H9 (cell line): ENCODE data around the gene SNTG2. TPM values are rescaled to one million over a fixed set of nuclear protein-coding genes. Genes with fewer than 3 reads are reported as not detected.

Experiments used
- DNase-seq: peaks from one replicate; pipeline ENCODE4 v3.0.0-alpha.2; 2017
- H2AFZ ChIP-seq: one replicate; pipeline ENCODE4 v1.6.1; 2013; ENCODE audit warnings: mild to moderate bottlenecking, low read length, control low read depth, moderate library complexity
- H2AK5ac ChIP-seq: 2 replicates; pipeline ENCODE4 v1.6.1; 2013; ENCODE audit warnings: low read length, control low read depth, mixed read lengths; ENCODE audit not compliant: insufficient read length
- H2BK120ac ChIP-seq: one replicate; pipeline ENCODE4 v1.6.1; 2013; ENCODE audit warnings: low read depth, mild to moderate bottlenecking, low read length, control low read depth, inconsistent platforms; ENCODE audit not compliant: poor library complexity, severe bottlenecking
- H2BK12ac ChIP-seq: 2 replicates; pipeline ENCODE4 v1.6.1; 2013; ENCODE audit warnings: low read length, control low read depth, mixed read lengths, low read depth; ENCODE audit not compliant: insufficient read length
- H2BK15ac ChIP-seq: 2 replicates; pipeline ENCODE4 v1.6.1; 2013; ENCODE audit warnings: low read depth, low read length, control low read depth
- H2BK20ac ChIP-seq: one replicate; pipeline ENCODE4 v1.6.1; 2013; ENCODE audit warnings: low read depth, mild to moderate bottlenecking, low read length, control low read depth, inconsistent platforms; ENCODE audit not compliant: poor library complexity, severe bottlenecking
- H2BK5ac ChIP-seq: 2 replicates; pipeline ENCODE4 v1.6.1; 2013; ENCODE audit warnings: low read length, control low read depth, mixed read lengths; ENCODE audit not compliant: insufficient read length
- H3K14ac ChIP-seq: 2 replicates; pipeline ENCODE4 v1.6.1; 2013; ENCODE audit warnings: low read length, control low read depth; ENCODE audit not compliant: insufficient read depth
- H3K18ac ChIP-seq: 2 replicates; pipeline ENCODE4 v1.6.1; 2013; ENCODE audit warnings: low read depth, mild to moderate bottlenecking, mixed read lengths, low read length, control low read depth; ENCODE audit not compliant: insufficient read length
- H3K23ac ChIP-seq: 2 replicates; pipeline ENCODE4 v1.6.1; 2013; ENCODE audit warnings: low read length, control low read depth, mixed read lengths, low read depth; ENCODE audit not compliant: insufficient read length
- H3K23me2 ChIP-seq: 2 replicates; pipeline ENCODE4 v1.6.1; 2013; ENCODE audit warnings: low read depth, mild to moderate bottlenecking, mixed read lengths, low read length, control low read depth; ENCODE audit not compliant: insufficient read length, poor library complexity, severe bottlenecking
- H3K27ac ChIP-seq: 2 replicates; pipeline ENCODE4 v1.5.1; 2013; ENCODE audit warnings: low read length, control low read depth, mixed read lengths, low read depth; ENCODE audit not compliant: insufficient read length
- H3K27me3 ChIP-seq: 2 replicates; pipeline ENCODE4 v1.6.1; 2013; ENCODE audit warnings: low read length, control low read depth, inconsistent platforms; ENCODE audit not compliant: insufficient read depth
- H3K4ac ChIP-seq: 2 replicates; pipeline ENCODE4 v1.6.1; 2013; ENCODE audit warnings: low read depth, mild to moderate bottlenecking, control low read depth, inconsistent platforms, low read length, moderate library complexity
- H3K4me1 ChIP-seq: 2 replicates; pipeline ENCODE4 v1.6.1; 2013; ENCODE audit warnings: low read length, control low read depth, inconsistent platforms; ENCODE audit not compliant: insufficient read depth
- H3K4me2 ChIP-seq: 2 replicates; pipeline ENCODE4 v1.6.1; 2013; ENCODE audit warnings: low read length, control low read depth, mixed read lengths; ENCODE audit not compliant: insufficient read length, insufficient read depth
- H3K56ac ChIP-seq: 2 replicates; pipeline ENCODE4 v1.6.1; 2013; ENCODE audit warnings: low read depth, mild to moderate bottlenecking, mixed read lengths, low read length, control low read depth; ENCODE audit not compliant: insufficient read length
- H3K79me1 ChIP-seq: 2 replicates; pipeline ENCODE4 v1.6.1; 2013; ENCODE audit warnings: low read depth, mild to moderate bottlenecking, moderate library complexity, low read length, control low read depth, inconsistent platforms; ENCODE audit not compliant: insufficient read depth, poor library complexity, severe bottlenecking
- H3K79me2 ChIP-seq: 2 replicates; pipeline ENCODE4 v1.6.1; 2013; ENCODE audit warnings: low read length, control low read depth, inconsistent platforms; ENCODE audit not compliant: insufficient read depth
- H3K9ac ChIP-seq: 2 replicates; pipeline ENCODE4 v1.6.1; 2013; ENCODE audit warnings: low read length, control low read depth, mixed read lengths; ENCODE audit not compliant: insufficient read length; ENCODE audit errors: extremely low read depth
- H3K9me3 ChIP-seq: one replicate; pipeline ENCODE4 v1.6.1; 2013; ENCODE audit warnings: low read depth, low read length, inconsistent platforms; ENCODE audit not compliant: control insufficient read depth
- H3T11ph ChIP-seq: one replicate; pipeline ENCODE4 v1.6.1; 2013; ENCODE audit warnings: mild to moderate bottlenecking, low read length, control low read depth, inconsistent platforms
- H4K20me1 ChIP-seq: one replicate; pipeline ENCODE4 v1.6.1; 2013; ENCODE audit not compliant: control insufficient read depth, insufficient read length, insufficient read depth
- H4K5ac ChIP-seq: 2 replicates; pipeline ENCODE4 v1.6.1; 2013; ENCODE audit warnings: low read depth, mild to moderate bottlenecking, mixed read lengths, low read length, control low read depth; ENCODE audit not compliant: insufficient read length
- H4K8ac ChIP-seq: replicated peaks from 2 replicates; pipeline ENCODE4 v1.6.1; 2013; ENCODE audit warnings: low read length, control low read depth, mixed read lengths, low read depth; ENCODE audit not compliant: insufficient read length
- H4K91ac ChIP-seq: 2 replicates; pipeline ENCODE4 v1.6.1; 2013; ENCODE audit warnings: low read depth, mild to moderate bottlenecking, moderate library complexity, mixed read lengths, low read length, control low read depth; ENCODE audit not compliant: insufficient read length
- H3K27ac Mint-ChIP-seq, 3 experiments: 2 replicates in 2 of 3; 3 replicates in 1 of 3; pipeline ENCODE4 v1.8.0; 2020 to 2021; ENCODE audit warnings: mixed read lengths in 3 of 3, mild to moderate bottlenecking in 1 of 3, moderate library complexity in 1 of 3
- H3K27me3 Mint-ChIP-seq: 2 replicates; pipeline ENCODE4 v1.8.0; 2021; ENCODE audit warnings: low read depth, mild to moderate bottlenecking, moderate library complexity, mixed read lengths
- H3K36me3 Mint-ChIP-seq, 3 experiments: 2 replicates in 2 of 3; 3 replicates in 1 of 3; pipeline ENCODE4 v1.8.0; 2020 to 2021; ENCODE audit warnings: low read depth in 3 of 3, mixed read lengths in 3 of 3; ENCODE audit not compliant: insufficient read depth in 1 of 3
- H3K4me1 Mint-ChIP-seq, 2 experiments: 2 replicates each; pipeline ENCODE4 v1.8.0; 2020; ENCODE audit warnings: mixed read lengths in 2 of 2
- H3K4me3 Mint-ChIP-seq, 2 experiments: 2 replicates in 1 of 2; 3 replicates in 1 of 2; pipeline ENCODE4 v1.8.0; 2020 to 2021; ENCODE audit warnings: mild to moderate bottlenecking in 2 of 2, mixed read lengths in 2 of 2, moderate library complexity in 1 of 2
- H3K9me3 Mint-ChIP-seq, 2 experiments: 2 replicates in 1 of 2; 3 replicates in 1 of 2; pipeline ENCODE4 v1.8.0; 2020; ENCODE audit warnings: mild to moderate bottlenecking in 2 of 2, mixed read lengths in 2 of 2, moderate library complexity in 1 of 2
- WGBS: extraction: QIAGEN DNeasy Blood & Tissue Kit; methylation state at CpG from one replicate; pipeline ENCODE4 v1.1.7; 2013; ENCODE audit warnings: missing lambda C conversion rate, low lambda C conversion rate, mixed read lengths; ENCODE audit not compliant: insufficient read length; ENCODE audit errors: extremely low coverage; 5-methylcytosine and 5-hydroxymethylcytosine counted together
- total RNA-seq: library from RNA; stranded (reverse); gene quantifications from 2 replicates; pipeline ENCODE4 v1.2.1, GENCODE V29; 2021
- TF ChIP-seq, protein P1 (sequence below): fragments of 200-600 bp; sonication (generic); conservative IDR thresholded peaks from 3 replicates; pipeline ENCODE4 v1.8.0; 2021; ENCODE audit warnings: antibody characterized with exemption, mild to moderate bottlenecking

SNTG2 gene
- total RNA-seq, 1 experiment from 2014 or later: 13.2 TPM

- H3K27me3 ChIP-seq: no peaks in the 10 kb centered on the region
- H3K27ac ChIP-seq: no peak overlapping the region
- H3K18ac ChIP-seq: no peak overlapping the region
- no peak overlapping the region for H3K14ac ChIP-seq
- no peak overlapping the region for H2AK5ac ChIP-seq
- no peak overlapping the region for H3K23ac ChIP-seq
- no peaks in the 10 kb centered on the region for H3K79me2 ChIP-seq
- no peak overlapping the region for H3K56ac ChIP-seq
- no peak overlapping the region for H4K5ac ChIP-seq
- TF ChIP-seq, protein P1, sequence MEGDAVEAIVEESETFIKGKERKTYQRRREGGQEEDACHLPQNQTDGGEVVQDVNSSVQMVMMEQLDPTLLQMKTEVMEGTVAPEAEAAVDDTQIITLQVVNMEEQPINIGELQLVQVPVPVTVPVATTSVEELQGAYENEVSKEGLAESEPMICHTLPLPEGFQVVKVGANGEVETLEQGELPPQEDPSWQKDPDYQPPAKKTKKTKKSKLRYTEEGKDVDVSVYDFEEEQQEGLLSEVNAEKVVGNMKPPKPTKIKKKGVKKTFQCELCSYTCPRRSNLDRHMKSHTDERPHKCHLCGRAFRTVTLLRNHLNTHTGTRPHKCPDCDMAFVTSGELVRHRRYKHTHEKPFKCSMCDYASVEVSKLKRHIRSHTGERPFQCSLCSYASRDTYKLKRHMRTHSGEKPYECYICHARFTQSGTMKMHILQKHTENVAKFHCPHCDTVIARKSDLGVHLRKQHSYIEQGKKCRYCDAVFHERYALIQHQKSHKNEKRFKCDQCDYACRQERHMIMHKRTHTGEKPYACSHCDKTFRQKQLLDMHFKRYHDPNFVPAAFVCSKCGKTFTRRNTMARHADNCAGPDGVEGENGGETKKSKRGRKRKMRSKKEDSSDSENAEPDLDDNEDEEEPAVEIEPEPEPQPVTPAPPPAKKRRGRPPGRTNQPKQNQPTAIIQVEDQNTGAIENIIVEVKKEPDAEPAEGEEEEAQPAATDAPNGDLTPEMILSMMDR: no peak
- no peak overlapping the region for H2BK5ac ChIP-seq
- H3K4ac ChIP-seq: no peak overlapping the region
- H2BK20ac ChIP-seq: no peak overlapping the region
- Mint-ChIP-seq H3K4me3 (no peak overlapping the region), H3K9me3 (no peaks in the 10 kb centered on the region), H3K27me3 (peaks cover 48% of the 10 kb centered on the region), H3K27ac (no peak overlapping the region), H3K36me3 (no peaks in the 10 kb centered on the region), H3K4me1 (peaks cover 2 to 10% of the 10 kb centered on the region in 2 experiments)
- H3T11ph ChIP-seq: no peak overlapping the region
- H3K4me2 ChIP-seq: no peak overlapping the region
- H2BK120ac ChIP-seq: no peak overlapping the region
- DNase-seq: no peak
- H2AFZ ChIP-seq: no peak overlapping the region
- H2BK12ac ChIP-seq: no peak overlapping the region
- H3K4me1 ChIP-seq: peaks cover 4% of the 10 kb centered on the region; the same call in 1 of the 2 replicates
- no peak overlapping the region for H3K9ac ChIP-seq
- no peaks in the 10 kb centered on the region for H4K20me1 ChIP-seq
- no peak overlapping the region for H4K8ac ChIP-seq
- no peak overlapping the region for H4K91ac ChIP-seq
- H3K9me3 ChIP-seq: no peaks in the 10 kb centered on the region
- no peaks in the 10 kb centered on the region for H3K23me2 ChIP-seq
- H2BK15ac ChIP-seq: no peak overlapping the region
- no peaks in the 10 kb centered on the region for H3K79me1 ChIP-seq
- no CpG with 5 or more reads among the region's 6 CpGs for WGBS
Measured at GRCh38 chr2:1377473-1377872, 426.8 kb downstream of the SNTG2 start.
